Stimulated activated naive CD8-positive, alpha-beta T cell treated with anti-CD3 and anti-CD28 coated beads, Interleukin-15, Interleukin-2, amounts not matched to agents 100 ng/mL and 50 ng/mL, for 24 hours (primary cell): ENCODE data around the gene WDR17.

ENCODE experiments used
- H3K27ac Mint-ChIP-seq: one replicate; pipeline ENCODE4 v1.8.0; 2021; ENCODE audit warnings: mild to moderate bottlenecking, mixed read lengths
- H3K27me3 Mint-ChIP-seq: one replicate; pipeline ENCODE4 v1.8.0; 2021; ENCODE audit warnings: mixed read lengths
- H3K36me3 Mint-ChIP-seq: one replicate; pipeline ENCODE4 v1.8.0; 2021; ENCODE audit warnings: low read depth, mixed read lengths
- H3K4me1 Mint-ChIP-seq: one replicate; pipeline ENCODE4 v1.8.0; 2021; ENCODE audit warnings: low read depth, mixed read lengths
- H3K4me3 Mint-ChIP-seq: one replicate; pipeline ENCODE4 v1.8.0; 2021; ENCODE audit warnings: mild to moderate bottlenecking, mixed read lengths
- H3K9me3 Mint-ChIP-seq: one replicate; pipeline ENCODE4 v1.8.0; 2021; ENCODE audit warnings: mixed read lengths

Gene WDR17

DNA sequence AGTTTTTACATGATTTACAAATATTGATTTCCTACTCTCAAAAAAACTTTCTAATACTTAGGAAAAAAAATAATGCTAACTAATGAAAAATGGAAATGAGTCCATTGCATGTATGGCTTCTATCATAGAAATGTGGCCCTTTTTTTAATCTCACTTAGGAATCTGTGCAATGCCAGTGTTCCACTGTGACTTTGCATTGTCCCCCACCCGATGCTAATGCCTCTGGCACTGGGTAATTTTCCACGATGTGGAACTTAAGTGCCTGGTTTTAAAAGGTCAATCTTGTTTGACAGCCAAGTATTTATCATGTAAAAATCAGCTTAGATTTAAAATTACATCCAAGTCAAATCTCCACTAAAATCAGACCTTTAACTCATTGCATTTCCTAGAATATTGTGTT lies 76.6 kb downstream of the WDR17 start:
- Mint-ChIP-seq H3K27ac (no peak overlapping the region), H3K4me1 (no peaks in the 10 kb centered on the region), H3K27me3 (no peaks in the 10 kb centered on the region), H3K9me3 (no peaks in the 10 kb centered on the region), H3K4me3 (no peak overlapping the region), H3K36me3 (no peaks in the 10 kb centered on the region)

DNA sequence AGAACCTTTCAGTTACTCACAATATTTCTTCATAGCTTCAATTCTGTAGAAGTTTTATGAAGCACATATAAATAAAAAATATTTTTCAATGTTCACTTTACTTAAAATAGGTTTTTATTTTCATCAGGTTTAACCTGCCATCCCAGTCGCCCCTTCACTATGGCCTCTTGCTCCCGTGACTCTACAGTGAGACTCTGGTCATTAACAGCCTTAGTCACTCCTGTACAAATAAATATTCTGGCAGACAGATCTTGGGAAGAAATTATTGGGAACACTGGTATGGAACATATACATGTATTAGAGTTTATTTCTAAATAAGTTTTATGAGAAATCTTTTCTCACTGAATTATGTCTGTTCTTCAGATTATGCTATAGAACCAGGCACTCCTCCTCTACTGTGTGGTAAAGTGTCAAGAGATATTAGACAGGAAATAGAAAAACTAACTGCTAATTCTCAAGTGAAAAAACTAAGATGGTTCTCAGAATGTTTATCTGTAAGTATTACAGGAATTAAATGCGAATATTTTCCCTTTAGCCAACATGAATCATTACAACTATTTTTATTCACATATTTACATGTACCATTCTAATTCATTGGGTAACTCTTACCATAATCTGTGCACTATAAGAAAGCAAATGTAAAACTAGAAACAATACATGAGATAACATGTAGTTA lies 84.2 kb downstream of the WDR17 start:
- no peaks in the 10 kb centered on the region for H3K36me3 Mint-ChIP-seq
- no peaks in the 10 kb centered on the region for H3K4me1 Mint-ChIP-seq
- H3K9me3 Mint-ChIP-seq, result no peaks in the 10 kb centered on the region
- no peak overlapping the region for H3K27ac Mint-ChIP-seq
- H3K27me3 Mint-ChIP-seq, result no peaks in the 10 kb centered on the region
- no peak overlapping the region for H3K4me3 Mint-ChIP-seq

DNA sequence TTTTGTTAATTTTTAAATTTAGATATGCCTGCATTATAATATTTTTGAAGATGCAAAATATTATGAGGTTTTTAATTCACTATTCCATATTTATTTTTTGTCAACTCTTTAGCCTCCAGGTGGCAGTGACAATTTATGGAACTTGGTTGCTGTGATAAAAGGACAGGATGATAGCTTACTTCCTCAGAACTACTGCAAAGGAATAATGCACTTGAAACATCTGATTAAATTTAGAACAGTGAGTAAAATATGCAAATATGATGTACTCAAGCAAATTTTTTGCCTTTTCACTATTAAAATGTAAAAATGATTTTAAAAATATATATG lies 84.7 kb downstream of the WDR17 start:
- H3K4me1 Mint-ChIP-seq, result no peaks in the 10 kb centered on the region
- no peaks in the 10 kb centered on the region for H3K36me3 Mint-ChIP-seq
- no peak overlapping the region for H3K27ac Mint-ChIP-seq
- no peaks in the 10 kb centered on the region for H3K9me3 Mint-ChIP-seq
- H3K27me3 Mint-ChIP-seq, result no peaks in the 10 kb centered on the region
- no peak overlapping the region for H3K4me3 Mint-ChIP-seq

DNA sequence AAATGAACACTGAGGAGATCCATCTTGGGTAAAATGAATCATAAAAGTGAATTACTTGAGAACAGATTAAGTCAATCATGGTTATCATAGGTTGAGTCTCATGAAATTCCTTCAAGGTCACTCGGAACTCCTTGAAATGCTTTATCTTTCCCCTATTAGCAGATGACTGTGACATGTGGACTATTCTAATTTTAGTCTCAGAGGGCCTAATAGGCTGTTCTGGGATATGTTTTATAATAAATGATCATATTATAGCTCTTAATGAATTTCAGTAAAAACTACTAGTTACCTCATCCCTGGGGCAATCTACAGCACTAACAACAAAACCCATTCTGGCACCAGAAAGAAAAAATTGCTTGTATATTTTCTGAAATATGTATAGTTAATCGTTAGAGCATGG lies 85.1 kb downstream of the WDR17 start:
- H3K4me3 Mint-ChIP-seq, result no peak overlapping the region
- H3K27ac Mint-ChIP-seq, result no peak overlapping the region
- no peaks in the 10 kb centered on the region for H3K36me3 Mint-ChIP-seq
- H3K27me3 Mint-ChIP-seq, result no peaks in the 10 kb centered on the region
- no peaks in the 10 kb centered on the region for H3K4me1 Mint-ChIP-seq
- H3K9me3 Mint-ChIP-seq, result no peaks in the 10 kb centered on the region

GRCh38 chr4:176153124-176153523 lies 87.5 kb downstream of the WDR17 start:
- H3K27me3 Mint-ChIP-seq, result no peaks in the 10 kb centered on the region
- H3K4me1 Mint-ChIP-seq, result no peaks in the 10 kb centered on the region
- H3K27ac Mint-ChIP-seq, result no peak overlapping the region
- no peaks in the 10 kb centered on the region for H3K36me3 Mint-ChIP-seq
- H3K9me3 Mint-ChIP-seq, result no peaks in the 10 kb centered on the region
- H3K4me3 Mint-ChIP-seq, result no peak overlapping the region

- Mint-ChIP-seq H3K4me1 (no peaks in the 10 kb centered on the region), H3K4me3 (no peak overlapping the region), H3K27me3 (peaks cover 3% of the 10 kb centered on the region), H3K9me3 (no peaks in the 10 kb centered on the region), H3K27ac (no peak overlapping the region), H3K36me3 (no peaks in the 10 kb centered on the region)
Observed at GRCh38 chr4:176156656-176157055, 91.0 kb downstream of the WDR17 start.

DNA sequence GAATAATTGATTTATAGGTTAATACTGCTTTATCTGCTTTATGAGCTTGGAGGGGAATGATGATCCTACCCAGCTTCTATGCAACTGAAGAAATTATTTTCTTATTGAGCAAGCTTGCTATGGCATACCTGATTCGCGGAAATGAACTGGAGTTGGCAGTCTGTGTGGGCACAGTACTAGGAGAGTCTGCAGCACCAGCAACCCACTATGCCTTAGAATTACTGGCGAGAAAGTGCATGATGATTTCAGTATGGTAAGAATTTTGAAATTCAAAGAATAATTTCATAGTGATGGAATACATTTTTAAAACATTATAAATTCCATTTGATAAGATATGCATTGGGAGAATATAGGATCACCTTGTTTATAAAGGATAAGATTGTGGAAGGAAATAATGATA lies 97.4 kb downstream of the WDR17 start:
- Mint-ChIP-seq H3K36me3 (no peaks in the 10 kb centered on the region), H3K27me3 (peaks cover 7% of the 10 kb centered on the region), H3K4me1 (no peaks in the 10 kb centered on the region), H3K9me3 (no peaks in the 10 kb centered on the region), H3K4me3 (no peak overlapping the region), H3K27ac (no peak overlapping the region)

- H3K36me3 Mint-ChIP-seq, result no peaks in the 10 kb centered on the region
- peaks cover 47% of the 10 kb centered on the region for H3K27me3 Mint-ChIP-seq
- no peaks in the 10 kb centered on the region for H3K9me3 Mint-ChIP-seq
- H3K27ac Mint-ChIP-seq, result no peak overlapping the region
- H3K4me1 Mint-ChIP-seq, result peaks cover 24% of the 10 kb centered on the region
- no peak overlapping the region for H3K4me3 Mint-ChIP-seq
Observed at GRCh38 chr4:176185051-176185450, 119.4 kb downstream of the WDR17 start.

GRCh38 chr4:176186067-176186466 lies 120.4 kb downstream of the WDR17 start:
- Mint-ChIP-seq H3K4me3 (no peak overlapping the region), H3K4me1 (peaks cover 24% of the 10 kb centered on the region), H3K27me3 (peaks cover 55% of the 10 kb centered on the region), H3K27ac (no peak overlapping the region), H3K9me3 (no peaks in the 10 kb centered on the region), H3K36me3 (no peaks in the 10 kb centered on the region)

GRCh38 chr4:176186671-176187395 lies 121.2 kb downstream of the WDR17 start:
- Mint-ChIP-seq H3K27me3 (peaks cover 62% of the 10 kb centered on the region), H3K36me3 (no peaks in the 10 kb centered on the region), H3K9me3 (no peaks in the 10 kb centered on the region), H3K27ac (no peak overlapping the region), H3K4me1 (peaks cover 24% of the 10 kb centered on the region), H3K4me3 (no peak overlapping the region)

- H3K9me3 Mint-ChIP-seq, result no peaks in the 10 kb centered on the region
- no peak overlapping the region for H3K4me3 Mint-ChIP-seq
- no peaks in the 10 kb centered on the region for H3K36me3 Mint-ChIP-seq
- H3K27me3 Mint-ChIP-seq, result peaks cover 69% of the 10 kb centered on the region
- no peak overlapping the region for H3K27ac Mint-ChIP-seq
- H3K4me1 Mint-ChIP-seq, result peaks cover 30% of the 10 kb centered on the region
Observed at GRCh38 chr4:176187624-176188023, 122.0 kb downstream of the WDR17 start.

- Mint-ChIP-seq H3K4me3 (no peak overlapping the region), H3K27me3 (peaks cover 60% of the 10 kb centered on the region), H3K27ac (no peak overlapping the region), H3K4me1 (peaks cover 37% of the 10 kb centered on the region), H3K36me3 (no peaks in the 10 kb centered on the region), H3K9me3 (no peaks in the 10 kb centered on the region)
Observed at GRCh38 chr4:176188654-176189053, 123.0 kb downstream of the WDR17 start.

DNA sequence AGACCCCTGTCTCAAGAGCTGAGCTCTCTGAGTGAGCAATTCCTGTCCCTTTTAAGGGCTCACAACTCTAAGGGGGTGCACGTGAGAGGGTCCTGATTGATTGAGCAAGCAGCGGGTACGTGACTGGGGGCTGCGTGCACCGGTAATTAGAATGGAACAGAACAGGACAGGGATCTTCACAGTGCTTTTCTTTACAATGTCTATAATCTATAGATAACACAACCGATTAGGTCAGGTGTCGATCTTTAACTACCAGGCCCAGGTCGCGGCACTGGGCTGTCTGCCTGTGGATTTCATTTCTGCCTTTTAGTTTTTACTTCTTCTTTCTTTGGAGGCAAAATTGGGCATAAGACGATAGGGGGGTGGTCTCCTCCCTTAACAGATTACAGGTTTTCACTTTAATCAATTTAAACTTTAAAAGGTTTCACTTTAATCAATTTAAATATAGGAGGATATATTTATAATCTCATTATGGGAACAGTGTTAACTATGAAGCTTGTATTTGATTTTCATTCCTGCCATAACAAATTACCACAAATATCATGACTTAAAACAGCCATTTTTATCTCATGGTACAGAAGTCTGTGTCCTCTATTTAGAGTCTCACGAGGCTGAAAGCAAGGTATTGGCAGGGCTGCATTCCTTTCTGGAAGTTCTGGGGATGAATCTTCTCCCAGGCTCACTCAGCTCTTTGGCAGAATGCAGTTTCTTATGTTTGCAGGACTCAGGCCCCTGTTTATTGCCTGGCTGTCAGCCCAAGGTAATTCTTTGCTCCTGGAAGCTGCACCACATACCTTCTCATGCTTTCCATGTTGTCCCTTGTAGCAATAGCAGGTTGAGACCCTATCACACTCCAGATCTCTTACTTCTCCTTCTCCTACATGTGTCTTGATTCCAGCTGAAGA lies 124.5 kb downstream of the WDR17 start:
- no peaks in the 10 kb centered on the region for H3K36me3 Mint-ChIP-seq
- H3K9me3 Mint-ChIP-seq, result no peaks in the 10 kb centered on the region
- no peak overlapping the region for H3K4me3 Mint-ChIP-seq
- peaks cover 51% of the 10 kb centered on the region for H3K4me1 Mint-ChIP-seq
- no peak overlapping the region for H3K27ac Mint-ChIP-seq
- peaks cover 50% of the 10 kb centered on the region for H3K27me3 Mint-ChIP-seq

GRCh38 chr4:176191974-176192373 lies 126.3 kb downstream of the WDR17 start:
- Mint-ChIP-seq H3K4me3 (no peak overlapping the region), H3K27ac (no peak overlapping the region), H3K27me3 (peaks cover 41% of the 10 kb centered on the region), H3K36me3 (no peaks in the 10 kb centered on the region), H3K9me3 (no peaks in the 10 kb centered on the region), H3K4me1 (peaks cover 52% of the 10 kb centered on the region)

DNA sequence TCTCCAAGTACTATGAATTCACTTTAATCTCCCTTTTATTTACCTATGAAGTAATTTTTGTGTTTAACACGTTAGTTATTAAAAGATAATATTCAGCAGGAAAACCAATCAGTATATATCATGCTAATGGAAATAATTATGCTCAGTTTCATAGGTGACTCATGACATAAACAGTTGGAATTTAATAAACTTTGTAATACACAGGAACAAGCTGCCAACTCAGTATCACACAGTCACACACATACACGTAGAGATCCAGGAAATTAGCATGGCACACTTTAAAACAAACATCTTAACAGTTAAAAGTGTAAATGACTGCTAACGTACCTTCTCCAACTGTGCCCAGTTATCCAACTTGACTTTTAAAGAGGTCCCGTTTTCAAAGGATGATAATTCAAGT lies 127.5 kb downstream of the WDR17 start:
- Mint-ChIP-seq H3K4me1 (peaks cover 43% of the 10 kb centered on the region), H3K27ac (no peak overlapping the region), H3K27me3 (peaks cover 49% of the 10 kb centered on the region), H3K9me3 (no peaks in the 10 kb centered on the region), H3K36me3 (peaks cover 5% of the 10 kb centered on the region), H3K4me3 (no peak overlapping the region)
